GM18517 (cell line): Measurements from ENCODE around the gene TSPAN9.

Experiments
- ATAC-seq: cut with Tn5 transposase; IDR thresholded peaks from one replicate; pipeline ENCODE4 v1.9.1; 2021; ENCODE audit warnings: mild to moderate bottlenecking, moderate library complexity; ENCODE audit not compliant: unreplicated experiment

The TSPAN9 gene

GRCh38 chr12:3265406-3265805 is 188.2 kb downstream of the TSPAN9 start:
- ATAC-seq, result no peak

GRCh38 chr12:3266638-3267037 is 189.5 kb downstream of the TSPAN9 start:
- no peak for ATAC-seq

- no peak for ATAC-seq
These were observed 190.5 kb downstream of the TSPAN9 start for GRCh38 chr12:3267690-3268089.

GRCh38 chr12:3269594-3269993 is 192.4 kb downstream of the TSPAN9 start:
- ATAC-seq, result no peak

GRCh38 chr12:3271146-3271545 is 194.0 kb downstream of the TSPAN9 start:
- ATAC-seq, result no peak

- no peak for ATAC-seq
These were observed 194.5 kb downstream of the TSPAN9 start for GRCh38 chr12:3271639-3272038.

GRCh38 chr12:3272958-3273357 is 195.8 kb downstream of the TSPAN9 start:
- no peak for ATAC-seq

- no peak for ATAC-seq
These were observed 196.3 kb downstream of the TSPAN9 start for GRCh38 chr12:3273409-3273853.

GRCh38 chr12:3274664-3275063 is 197.5 kb downstream of the TSPAN9 start:
- ATAC-seq, result no peak

- ATAC-seq, result no peak
These were observed 198.2 kb downstream of the TSPAN9 start for GRCh38 chr12:3275171-3276041.

- ATAC-seq, result no peak
These were observed 199.0 kb downstream of the TSPAN9 start for GRCh38 chr12:3276226-3276625.

- no peak for ATAC-seq
These were observed 200.2 kb downstream of the TSPAN9 start for GRCh38 chr12:3277306-3277943.

GRCh38 chr12:3278681-3279414 is 201.7 kb downstream of the TSPAN9 start:
- no peak for ATAC-seq

GRCh38 chr12:3279415-3279780 is 202.2 kb downstream of the TSPAN9 start:
- no peak for ATAC-seq

- no peak for ATAC-seq
These were observed 202.7 kb downstream of the TSPAN9 start for GRCh38 chr12:3279832-3280231.

GRCh38 chr12:3280967-3281366 is 203.8 kb downstream of the TSPAN9 start:
- no peak for ATAC-seq

GRCh38 chr12:3281588-3282383 is 204.6 kb downstream of the TSPAN9 start:
- ATAC-seq, result no peak

- no peak for ATAC-seq
These were observed 205.1 kb downstream of the TSPAN9 start for GRCh38 chr12:3282384-3282670.

GRCh38 chr12:3283137-3283680 is 206.0 kb downstream of the TSPAN9 start:
- ATAC-seq, result no peak

GRCh38 chr12:3284405-3284804 is 207.2 kb downstream of the TSPAN9 start:
- no peak for ATAC-seq

- no peak for ATAC-seq
These were observed 208.4 kb downstream of the TSPAN9 start for GRCh38 chr12:3285570-3285969.
